Stimulated activated CD4-positive, alpha-beta T cell treated with anti-CD3 and anti-CD28 coated beads, Interleukin-2, amount 100 ng/mL, for 24 hours (primary cell): ENCODE results near the gene PABPN1.

Experiments
- DNase-seq, 2 donors: peaks; one replicate each; pipeline ENCODE4 v3.0.0-alpha.2; 2020

The PABPN1 gene

DNA sequence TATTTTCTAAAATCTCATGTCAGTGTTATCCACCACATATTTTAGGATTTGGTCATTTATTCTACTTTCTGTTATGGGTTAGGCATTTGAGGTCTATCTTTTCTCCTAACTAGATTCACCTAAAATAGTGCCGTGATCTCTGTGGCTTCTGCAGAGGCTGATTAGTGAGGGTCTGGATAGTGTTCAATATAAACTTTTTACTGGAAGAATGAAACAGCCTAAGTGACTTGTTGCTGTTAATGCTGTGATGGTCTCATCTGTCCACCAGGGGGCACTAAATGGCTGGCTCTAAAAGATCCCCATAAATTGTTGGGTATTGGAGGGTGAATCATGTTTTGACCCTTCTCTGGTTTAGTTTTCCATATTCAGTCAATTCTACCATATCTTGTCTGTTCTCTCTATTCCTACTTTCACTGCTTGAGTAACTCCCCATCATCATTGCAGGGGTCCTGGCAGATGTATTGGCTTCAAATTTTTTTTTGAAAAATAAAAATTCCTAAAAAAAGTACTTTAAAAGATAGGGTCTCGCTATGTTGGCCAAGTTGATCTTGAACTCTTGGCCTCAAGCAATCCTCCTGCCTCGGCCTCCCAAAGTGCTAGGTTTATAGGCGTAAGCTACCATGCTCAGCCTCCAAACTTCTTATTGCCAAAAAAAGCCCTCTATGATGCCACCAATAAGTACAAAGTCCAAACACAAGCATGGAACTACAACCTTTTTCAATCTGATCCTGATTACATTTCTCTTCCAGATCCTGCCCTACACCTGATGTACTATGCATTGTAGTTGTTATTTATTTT lies 6.9 kb downstream of the PABPN1 start:
- peak; percentile 64 to 72 for DNase-seq

GRCh38 chr14:23335623-23336022 lies 14.4 kb downstream of the PABPN1 start:
- no peak for DNase-seq

GRCh38 chr14:23339506-23340268 lies 18.4 kb downstream of the PABPN1 start:
- DNase-seq = no peak

- no peak for DNase-seq
Measured at GRCh38 chr14:23344481-23344880, 23.2 kb downstream of the PABPN1 start.

DNA sequence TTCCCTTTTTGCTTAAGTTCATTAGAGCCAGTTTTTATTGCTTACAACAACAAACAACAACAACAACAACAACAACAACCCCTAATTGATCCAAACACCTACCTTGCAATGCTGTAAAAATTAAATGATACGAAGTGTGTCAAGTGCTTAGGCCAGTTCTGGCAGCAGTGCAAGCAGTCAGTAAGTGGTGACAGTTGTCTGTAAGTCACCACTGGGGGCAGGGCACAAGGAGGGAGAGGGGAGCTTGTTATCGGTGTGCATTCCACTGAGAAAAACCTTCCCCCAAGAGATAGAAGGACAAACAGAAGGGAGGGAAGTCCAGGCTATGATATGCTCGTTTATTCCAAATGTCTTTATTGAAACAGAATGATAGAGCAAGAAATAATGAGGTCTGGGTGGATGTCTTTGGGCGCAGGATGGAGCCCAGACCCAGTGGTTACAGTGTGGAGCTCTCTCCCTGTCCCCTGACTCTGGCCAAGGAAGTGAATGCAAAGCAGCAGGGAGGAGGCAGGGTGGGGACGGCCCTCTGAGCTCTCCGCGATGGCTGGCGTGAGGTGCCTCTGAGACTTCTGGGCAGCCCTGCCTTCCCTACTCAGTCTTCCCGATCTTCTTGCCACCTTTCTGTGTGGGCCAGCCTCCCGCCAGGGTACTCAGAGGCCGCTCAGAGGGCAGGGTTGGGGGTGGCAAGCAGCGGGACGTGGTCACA lies 24.9 kb downstream of the PABPN1 start:
- DNase-seq = no peak

DNA sequence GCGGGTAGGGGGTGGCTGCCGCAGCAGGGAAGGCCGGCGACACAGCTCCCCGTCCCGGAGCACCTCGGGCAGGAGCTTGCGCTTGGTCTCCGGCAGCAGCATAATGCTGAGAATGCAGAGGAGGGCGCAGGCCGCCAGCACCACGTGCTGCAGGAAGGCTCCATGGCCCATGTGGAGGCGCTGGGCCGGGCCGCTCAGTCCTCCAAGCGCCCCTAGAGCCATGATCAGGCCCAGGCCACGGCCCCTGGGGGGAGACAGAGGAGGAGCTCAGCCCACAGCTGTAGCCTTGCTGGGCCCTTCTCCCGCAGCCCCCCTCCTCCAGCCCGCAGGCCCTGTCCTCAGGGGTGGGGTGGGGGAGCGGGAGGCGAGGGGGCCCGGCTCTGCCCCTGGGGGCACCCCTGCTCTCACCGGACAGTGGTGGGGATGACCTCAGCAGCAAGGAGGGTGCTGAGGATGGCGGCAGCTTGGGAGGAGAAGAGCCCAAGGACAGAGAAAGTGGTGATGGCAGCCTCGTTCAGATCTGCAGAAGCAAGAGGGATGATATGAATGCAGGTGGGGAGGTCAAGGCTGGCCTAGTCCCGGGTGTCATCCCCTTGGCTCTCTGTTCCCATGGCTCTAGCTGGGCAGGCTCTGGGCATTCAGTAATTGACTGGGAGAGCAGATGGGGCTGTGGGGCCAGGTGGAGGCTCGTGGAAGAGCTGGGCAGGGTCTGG lies 25.6 kb downstream of the PABPN1 start:
- DNase-seq = no peak

DNA sequence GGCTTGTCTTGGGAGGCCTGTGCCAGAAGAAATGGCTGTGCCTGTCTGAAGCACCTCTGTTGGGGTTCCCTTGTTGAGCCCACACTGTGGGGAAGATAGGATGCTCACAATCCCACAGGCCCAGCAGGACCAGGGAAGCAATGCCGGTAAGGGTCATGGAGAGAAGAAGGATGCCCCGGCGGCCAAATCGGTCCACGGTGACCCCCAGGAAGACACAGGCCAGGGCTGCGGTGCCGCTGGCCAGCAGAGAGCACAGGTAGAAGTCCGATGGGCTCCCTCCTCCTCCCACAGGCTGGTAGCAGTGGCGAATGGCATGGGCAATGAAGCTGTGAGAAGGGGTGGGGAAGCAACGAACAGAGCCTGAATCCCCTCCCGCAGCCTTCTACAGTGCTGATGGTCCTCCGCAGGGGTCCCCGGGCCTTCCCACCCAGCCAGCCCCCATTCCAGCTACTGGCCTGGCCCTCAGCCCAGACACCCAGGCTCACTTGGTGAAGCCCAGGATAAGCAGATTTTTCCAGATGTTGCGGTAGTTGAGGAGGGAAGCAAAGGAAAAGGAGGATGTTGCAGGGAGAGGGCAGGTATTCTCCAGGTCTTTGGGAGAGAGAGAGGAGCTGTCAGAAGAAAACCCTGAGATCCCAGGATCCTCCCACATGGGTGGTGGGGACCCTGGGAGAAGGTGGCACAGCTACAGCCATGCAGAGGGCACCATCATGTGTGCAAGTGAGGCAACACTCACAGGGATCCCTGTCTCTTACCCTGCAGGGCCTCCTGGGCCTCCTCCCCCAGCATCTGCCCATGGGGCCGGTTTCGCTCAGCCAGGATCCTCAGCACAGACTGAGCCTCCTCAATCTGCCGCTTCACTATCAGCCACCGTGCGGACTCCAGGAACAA lies 26.4 kb downstream of the PABPN1 start:
- DNase-seq = no peak

GRCh38 chr14:23348297-23348655 lies 27.0 kb downstream of the PABPN1 start:
- DNase-seq = no peak

DNA sequence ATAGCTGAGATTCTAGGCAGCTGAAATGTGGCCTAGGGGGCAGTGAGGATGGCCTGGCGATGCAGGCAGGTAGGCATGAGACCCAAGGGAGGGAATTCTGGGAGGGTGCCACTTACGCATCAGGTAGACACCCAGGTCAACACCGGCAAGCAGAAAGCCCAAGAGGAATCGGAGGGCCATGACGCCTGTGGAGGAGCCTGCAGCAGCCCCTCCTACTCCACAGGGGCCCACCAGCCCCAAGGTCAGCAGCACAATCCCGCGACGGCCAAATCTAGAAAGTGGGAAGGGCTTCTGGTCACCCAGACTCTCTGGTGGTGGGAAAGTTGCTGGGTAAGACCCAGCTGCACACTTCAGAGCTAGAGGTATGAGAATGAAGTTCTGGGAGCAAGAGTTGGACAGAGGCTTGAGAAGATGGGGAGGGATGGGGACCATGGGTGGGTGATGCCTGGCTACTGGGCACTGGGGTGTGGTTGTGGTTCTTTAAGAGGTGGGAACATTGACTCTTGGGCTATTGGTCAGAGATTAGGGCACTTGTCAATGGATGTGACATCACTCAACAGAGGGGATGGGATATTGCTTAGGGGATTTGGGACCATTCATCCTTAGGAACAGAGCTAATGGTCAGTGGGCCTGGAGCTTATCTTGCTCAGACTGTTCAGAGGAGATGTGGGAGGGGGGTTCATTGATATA lies 28.0 kb downstream of the PABPN1 start:
- DNase-seq = no peak

GRCh38 chr14:23351681-23352505 lies 30.6 kb downstream of the PABPN1 start:
- DNase-seq = no peak

- DNase-seq = peak; percentile 56 to 66
Measured at GRCh38 chr14:23352506-23353432, 31.5 kb downstream of the PABPN1 start, which contains the start of gene SLC22A17. Gene SLC22A17 (minus strand): TSS chr14:23352887.

DNA sequence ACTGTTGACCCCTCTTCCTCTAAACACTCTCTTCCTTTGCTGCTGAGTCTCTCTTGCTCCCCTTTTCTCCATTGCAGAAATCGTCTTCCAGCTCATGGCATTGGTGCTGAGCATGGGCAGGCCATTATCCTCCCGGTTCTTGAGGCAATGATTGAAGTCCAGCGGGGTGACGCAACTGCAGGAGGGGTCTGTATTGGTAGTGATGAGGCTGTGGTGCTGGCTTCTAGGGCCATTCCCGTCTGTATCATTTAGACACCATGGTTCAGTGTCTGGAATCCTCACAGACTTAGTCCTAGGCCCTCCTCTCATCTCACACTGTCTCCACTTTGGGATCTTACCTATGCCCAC lies 32.1 kb downstream of the PABPN1 start:
- DNase-seq = no peak

DNA sequence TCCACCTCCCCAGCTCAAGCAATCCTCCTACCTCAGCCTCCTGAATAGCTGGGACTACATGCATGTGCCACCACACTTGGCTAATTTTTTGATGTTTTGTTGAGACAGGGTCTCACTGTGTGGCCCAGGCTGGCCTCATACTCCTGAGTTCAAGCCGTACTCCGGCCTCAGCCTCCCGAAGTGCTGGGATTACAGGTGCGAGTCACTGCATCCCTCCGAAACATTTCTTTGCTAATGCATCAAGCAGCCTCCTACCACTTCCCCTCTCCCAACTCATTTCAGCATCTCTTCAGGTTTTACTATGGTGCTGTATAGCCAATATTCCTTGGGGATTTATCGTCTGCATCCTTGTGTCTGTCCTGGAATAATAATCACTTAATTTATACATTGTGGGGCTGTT lies 33.7 kb downstream of the PABPN1 start:
- DNase-seq = no peak

DNA sequence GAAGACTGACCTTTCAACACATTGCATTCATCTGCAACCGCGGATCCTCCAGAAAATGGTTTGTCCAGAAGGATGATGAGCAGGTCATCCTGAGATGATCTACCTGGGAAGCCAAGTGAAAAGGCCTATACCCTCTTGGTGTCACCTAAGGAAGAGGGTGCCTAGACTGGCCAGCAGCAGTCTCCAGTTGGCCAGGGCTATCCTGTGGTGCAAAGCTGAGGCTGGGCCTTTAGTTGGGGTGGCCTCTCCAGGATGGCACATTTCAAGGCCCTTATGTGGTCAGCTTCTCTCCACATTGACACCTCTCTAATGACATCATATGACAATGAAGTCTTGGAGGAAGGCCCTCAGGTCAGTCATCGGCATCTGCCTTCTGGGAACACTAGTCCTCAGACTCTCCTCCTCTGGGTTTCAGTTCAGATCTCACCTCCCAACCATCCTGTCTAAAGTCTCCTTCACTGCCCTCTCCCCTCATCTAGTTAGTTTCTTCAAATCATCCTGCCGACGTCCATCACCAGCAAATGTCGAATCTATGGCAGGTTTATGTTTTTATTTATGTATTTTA lies 34.7 kb downstream of the PABPN1 start:
- no peak for DNase-seq

DNA sequence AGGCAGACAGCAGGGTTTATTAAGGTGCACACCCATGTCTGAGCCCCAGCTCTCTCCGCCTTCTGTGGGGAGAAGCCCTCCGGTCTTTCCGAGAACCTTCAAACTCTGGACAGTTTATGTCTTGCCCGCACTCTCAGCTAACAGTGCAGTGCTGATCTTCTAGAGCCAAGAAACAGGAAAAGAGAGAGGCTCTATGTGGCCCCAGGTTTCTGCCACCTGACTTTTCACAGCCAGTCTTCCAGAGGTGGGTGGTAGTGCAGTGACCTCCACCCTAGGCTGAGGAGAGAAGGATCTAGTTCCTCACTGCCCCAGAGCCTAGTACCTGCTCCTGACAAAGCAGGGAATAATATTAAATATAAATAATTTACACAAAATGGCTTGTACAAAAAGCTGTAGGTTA lies 35.4 kb downstream of the PABPN1 start:
- DNase-seq = no peak

DNA sequence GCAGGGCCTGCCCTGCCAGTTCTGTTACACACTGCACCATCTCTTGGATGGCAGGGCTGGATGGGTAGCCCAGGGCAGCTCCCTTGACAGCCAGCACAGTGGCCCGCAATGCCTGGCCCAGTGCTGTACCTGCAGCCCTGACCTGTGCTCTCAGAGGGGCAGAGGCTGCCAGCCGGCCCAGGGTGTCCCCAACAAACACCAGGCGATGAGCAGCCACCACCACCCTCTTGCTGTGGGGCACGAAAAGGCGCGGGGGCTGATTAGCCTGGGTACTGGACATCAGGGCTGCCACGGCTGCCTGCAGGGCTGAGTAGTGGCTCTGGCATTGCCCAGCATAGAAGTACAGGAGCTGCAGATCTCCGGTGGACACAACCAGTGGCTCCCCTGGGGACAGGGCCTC lies 36.0 kb downstream of the PABPN1 start:
- DNase-seq = no peak

DNA sequence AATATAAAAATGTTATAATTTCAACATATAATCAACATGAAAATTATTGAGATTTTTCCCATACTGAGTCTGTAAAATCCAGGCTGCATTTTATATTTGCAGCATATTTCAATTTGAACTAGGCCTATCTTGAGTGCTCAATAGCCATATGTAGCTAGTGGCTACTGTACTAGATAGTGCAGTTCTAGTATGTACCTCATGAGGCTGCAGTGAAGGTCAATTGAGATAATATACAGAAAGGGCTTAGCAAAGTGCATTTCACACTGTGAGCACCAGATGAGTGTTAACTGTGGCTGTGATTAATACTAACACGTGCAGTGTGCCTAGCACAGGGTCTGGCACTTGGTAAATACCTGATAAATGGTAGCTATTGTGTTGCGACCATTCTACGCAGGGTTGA lies 36.8 kb downstream of the PABPN1 start:
- no peak for DNase-seq

DNA sequence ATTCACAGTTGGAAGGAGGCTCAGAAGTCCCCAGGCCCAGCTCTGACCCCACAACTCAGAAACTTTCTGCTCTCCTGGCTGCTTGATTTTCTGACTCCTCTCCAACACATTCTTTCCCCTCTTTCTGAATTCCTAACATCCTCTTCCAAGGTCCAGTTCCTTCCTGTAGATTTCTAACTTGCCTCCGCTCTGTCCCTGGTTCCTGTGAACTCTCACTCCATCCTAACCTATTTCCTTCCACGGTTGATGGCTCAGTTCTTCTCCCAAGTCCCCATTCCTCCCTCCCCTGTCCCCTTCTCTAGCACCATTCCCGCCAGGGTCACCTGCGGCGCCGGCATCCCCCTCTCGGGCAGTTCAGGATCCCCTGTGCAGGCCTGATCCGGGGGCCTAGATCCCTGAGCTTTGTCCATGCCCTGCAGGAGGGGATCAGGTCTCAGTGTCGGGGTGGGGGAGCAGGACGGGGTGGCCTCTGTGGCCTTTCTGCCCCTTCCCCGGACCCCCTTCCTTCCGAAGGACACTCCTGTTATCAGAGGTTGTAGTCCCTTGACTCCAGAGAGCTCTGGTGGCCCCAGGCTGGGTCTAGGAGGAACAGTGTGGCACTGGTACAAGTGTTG lies 37.4 kb downstream of the PABPN1 start:
- DNase-seq = no peak
